Epithelial cell of proximal tubule (primary cell): ENCODE data around the gene HIVEP3. TPM values are rescaled to one million over a fixed set of nuclear protein-coding genes. Genes with fewer than 3 reads are reported as not detected.
A peak's percentile ranks its signal among the peaks of the same experiment; 100 is the strongest.

ENCODE experiments used
- DNase-seq: peaks from one replicate; pipeline ENCODE4 v3.0.0-alpha.2; 2011; ENCODE audit warnings: low read depth
- H3K4me3 ChIP-seq: 2 replicates; pipeline ENCODE4 v1.5.1; 2011; ENCODE audit warnings: low read depth, mild to moderate bottlenecking, low read length
- total RNA-seq: library from RNA; depleted of rRNA; stranded (reverse); fragments of >200 nt; gene quantifications from 2 replicates; pipeline ENCODE4 v1.2.3, GENCODE V29; 2015
- TF ChIP-seq, protein P1 (sequence below): conservative IDR thresholded peaks from 2 replicates; pipeline ENCODE4 v1.5.1; 2012; ENCODE audit warnings: low read depth, mild to moderate bottlenecking, low read length

Gene HIVEP3
- total RNA-seq, 1 donor from 2014 or later, result 3.9 TPM

- no peak for DNase-seq
- TF ChIP-seq, protein P1, sequence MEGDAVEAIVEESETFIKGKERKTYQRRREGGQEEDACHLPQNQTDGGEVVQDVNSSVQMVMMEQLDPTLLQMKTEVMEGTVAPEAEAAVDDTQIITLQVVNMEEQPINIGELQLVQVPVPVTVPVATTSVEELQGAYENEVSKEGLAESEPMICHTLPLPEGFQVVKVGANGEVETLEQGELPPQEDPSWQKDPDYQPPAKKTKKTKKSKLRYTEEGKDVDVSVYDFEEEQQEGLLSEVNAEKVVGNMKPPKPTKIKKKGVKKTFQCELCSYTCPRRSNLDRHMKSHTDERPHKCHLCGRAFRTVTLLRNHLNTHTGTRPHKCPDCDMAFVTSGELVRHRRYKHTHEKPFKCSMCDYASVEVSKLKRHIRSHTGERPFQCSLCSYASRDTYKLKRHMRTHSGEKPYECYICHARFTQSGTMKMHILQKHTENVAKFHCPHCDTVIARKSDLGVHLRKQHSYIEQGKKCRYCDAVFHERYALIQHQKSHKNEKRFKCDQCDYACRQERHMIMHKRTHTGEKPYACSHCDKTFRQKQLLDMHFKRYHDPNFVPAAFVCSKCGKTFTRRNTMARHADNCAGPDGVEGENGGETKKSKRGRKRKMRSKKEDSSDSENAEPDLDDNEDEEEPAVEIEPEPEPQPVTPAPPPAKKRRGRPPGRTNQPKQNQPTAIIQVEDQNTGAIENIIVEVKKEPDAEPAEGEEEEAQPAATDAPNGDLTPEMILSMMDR, result no peak
- no peak overlapping the region for H3K4me3 ChIP-seq
These were observed 119.5 kb downstream of the HIVEP3 start for GRCh38 chr1:41799205-41799604.

DNA sequence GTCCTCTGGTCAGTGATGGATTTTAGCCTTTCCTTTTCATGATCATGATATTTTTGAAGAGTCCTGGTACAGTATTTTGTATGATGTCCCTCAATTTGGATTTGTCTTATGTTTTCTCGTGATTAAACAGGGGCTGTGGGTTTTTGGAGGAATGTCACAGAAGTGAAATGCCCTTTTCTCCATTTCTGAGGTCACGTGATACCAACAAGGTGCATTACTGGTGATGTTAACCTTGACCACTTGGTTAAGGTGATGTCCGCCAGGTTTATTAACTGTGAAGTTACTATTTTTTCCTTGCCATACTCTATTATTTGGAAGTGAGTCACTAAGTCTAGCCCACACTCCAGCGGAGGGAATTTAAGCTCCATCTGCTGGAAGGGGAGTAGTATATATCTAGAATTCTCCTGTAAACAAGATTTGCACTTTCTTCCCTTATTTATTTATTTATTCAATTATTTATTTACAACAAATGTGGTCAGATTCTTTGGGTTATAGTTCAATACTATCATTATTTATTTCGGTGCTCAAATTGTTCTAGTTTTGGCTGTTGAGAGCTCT, 123.4 kb downstream of the HIVEP3 start:
- no peak for DNase-seq
- TF ChIP-seq, protein P1, result peak; percentile 61
- H3K4me3 ChIP-seq, result no peak overlapping the region

DNA sequence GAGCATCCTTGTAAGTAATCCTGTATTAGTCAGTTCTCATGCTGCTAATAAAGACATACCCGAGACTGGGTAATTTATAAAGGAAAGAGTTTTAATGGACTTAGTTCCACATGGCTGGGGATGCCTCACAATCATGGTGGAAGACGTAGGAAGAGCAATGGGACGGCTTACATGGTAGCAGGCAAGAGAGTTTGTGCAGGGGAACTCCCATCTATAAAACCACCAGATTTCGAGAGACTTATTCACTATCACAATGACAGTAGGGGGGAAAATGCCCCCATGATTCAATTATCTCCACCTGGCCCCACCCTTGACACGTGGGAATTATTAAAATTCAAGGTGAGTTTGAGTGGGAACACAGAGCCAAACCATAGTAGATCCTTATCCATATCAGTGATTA, 124.7 kb downstream of the HIVEP3 start:
- DNase-seq, result no peak
- no peak overlapping the region for H3K4me3 ChIP-seq
- TF ChIP-seq, protein P1, result no peak

DNA sequence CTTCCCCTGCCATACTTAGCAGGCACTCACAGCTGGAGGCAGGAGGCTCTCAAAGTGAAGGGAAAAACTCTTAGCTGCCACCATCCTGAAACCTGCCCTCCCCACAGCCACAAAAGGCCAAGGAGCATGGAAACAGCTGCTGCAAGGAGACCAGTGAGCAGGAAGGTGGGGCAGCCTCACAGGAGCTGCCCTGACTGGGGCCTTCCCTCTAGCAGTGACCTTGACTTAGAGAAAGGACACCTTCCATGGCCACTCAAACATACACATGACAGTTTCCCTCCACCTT, 126.3 kb downstream of the HIVEP3 start:
- no peak overlapping the region for H3K4me3 ChIP-seq
- TF ChIP-seq, protein P1, result no peak
- DNase-seq, result no peak

- TF ChIP-seq, protein P1, result no peak
- DNase-seq, result no peak
- no peak overlapping the region for H3K4me3 ChIP-seq
These were observed 126.8 kb downstream of the HIVEP3 start for GRCh38 chr1:41791667-41792484.

GRCh38 chr1:41790351-41790750, 128.4 kb downstream of the HIVEP3 start:
- TF ChIP-seq, protein P1, result no peak
- no peak overlapping the region for H3K4me3 ChIP-seq
- no peak for DNase-seq
